ENCODE results near the gene OR10A3. TPM values are rescaled to one million over a fixed set of nuclear protein-coding genes. Genes with fewer than 3 reads are reported as not detected.
"Not testable (repeated sequence)": the region's sequence is repeated elsewhere in the genome, so short reads cannot be mapped to it uniquely, and the experiment has no call there.

OR10A3 gene
- under 0.01 TPM in 1 of 2 replicates, not detected in the other for total RNA-seq (2012; rRNA removed)

GRCh38 chr11:7941608-7942007 lies at the start of gene OR10A3:
Gene OR10A3 (minus strand): TSS chr11:7941708. CDS start chr11:7939520, 2,188 bp downstream.
- Histone ChIP-seq H3K9ac (ENCODE audit: low read depth, low read length) (no peak within 1 kb of the TSS), H3K4me2 (ENCODE audit: low read length) (no peak within 1 kb of the TSS), H3K9me3 (replicated peaks; ENCODE audit: low read length) (peaks cover 8% of the 10 kb centered on the region), H3K36me3 (ENCODE audit: insufficient read depth, low read length) (no peaks in the 10 kb centered on the region), H3K27me3 (ENCODE audit: control insufficient read depth, insufficient read depth, low read length) (no peaks in the 10 kb centered on the region), H3K4me3 (ENCODE audit: low read length) (no peak within 1 kb of the TSS), H3K4me1 (ENCODE audit: control insufficient read depth, insufficient read depth, low read length) (no peaks in the 10 kb centered on the region)

- peak overlapping the region; percentile 89 for H3K9ac ChIP-seq (ENCODE audit: low read depth, low read length)
- H3K9me3 ChIP-seq (replicated peaks; ENCODE audit: low read length); H3K27me3 ChIP-seq (ENCODE audit: control insufficient read depth, insufficient read depth, low read length): not testable (repeated sequence)
- H3K4me2 ChIP-seq (ENCODE audit: low read length), result peak overlapping the region; percentile 79
- H3K36me3 ChIP-seq (ENCODE audit: insufficient read depth, low read length), result peaks cover 28% of the 10 kb centered on the region
- H3K4me3 ChIP-seq (ENCODE audit: low read length), result peak overlapping the region; percentile 91
- peaks cover 31% of the 10 kb centered on the region for H3K4me1 ChIP-seq (ENCODE audit: control insufficient read depth, insufficient read depth, low read length)
Measured at GRCh38 chr11:7987560-7987883, 46.0 kb upstream of the OR10A3 start.

- H3K4me1 ChIP-seq (ENCODE audit: control insufficient read depth, insufficient read depth, low read length), result peaks cover 31% of the 10 kb centered on the region
- H3K4me3 ChIP-seq (ENCODE audit: low read length), result peak within 1 kb of the TSS; percentile 91
- no peaks in the 10 kb centered on the region for H3K9me3 ChIP-seq (replicated peaks; ENCODE audit: low read length)
- peak within 1 kb of the TSS; percentile 89 for H3K9ac ChIP-seq (ENCODE audit: low read depth, low read length)
- peaks cover 22% of the 10 kb centered on the region for H3K36me3 ChIP-seq (ENCODE audit: insufficient read depth, low read length)
- H3K27me3 ChIP-seq (ENCODE audit: control insufficient read depth, insufficient read depth, low read length), result no peaks in the 10 kb centered on the region
- H3K4me2 ChIP-seq (ENCODE audit: low read length), result peak within 1 kb of the TSS; percentile 83
Measured at GRCh38 chr11:7986768-7987559, 45.5 kb upstream of the OR10A3 start, which contains the start of gene EIF3F. Gene EIF3F (plus strand): TSS chr11:7987337. CDS start chr11:7987353, 16 bp downstream.

- peaks cover 4% of the 10 kb centered on the region for H3K36me3 ChIP-seq (ENCODE audit: insufficient read depth, low read length)
- no peak overlapping the region for H3K4me3 ChIP-seq (ENCODE audit: low read length)
- no peaks in the 10 kb centered on the region for H3K9me3 ChIP-seq (replicated peaks; ENCODE audit: low read length)
- no peak overlapping the region for H3K4me2 ChIP-seq (ENCODE audit: low read length)
- no peaks in the 10 kb centered on the region for H3K27me3 ChIP-seq (ENCODE audit: control insufficient read depth, insufficient read depth, low read length)
- H3K4me1 ChIP-seq (ENCODE audit: control insufficient read depth, insufficient read depth, low read length), result peaks cover 23% of the 10 kb centered on the region
- no peak overlapping the region for H3K9ac ChIP-seq (ENCODE audit: low read depth, low read length)
Measured at GRCh38 chr11:7983832-7984590, 42.5 kb upstream of the OR10A3 start.

GRCh38 chr11:7982582-7983119 lies 41.1 kb upstream of the OR10A3 start:
- H3K27me3 ChIP-seq (ENCODE audit: control insufficient read depth, insufficient read depth, low read length), result no peaks in the 10 kb centered on the region
- H3K36me3 ChIP-seq (ENCODE audit: insufficient read depth, low read length), result no peaks in the 10 kb centered on the region
- H3K4me3 ChIP-seq (ENCODE audit: low read length), result no peak overlapping the region
- no peak overlapping the region for H3K4me2 ChIP-seq (ENCODE audit: low read length)
- H3K9ac ChIP-seq (ENCODE audit: low read depth, low read length), result no peak overlapping the region
- peaks cover 21% of the 10 kb centered on the region for H3K4me1 ChIP-seq (ENCODE audit: control insufficient read depth, insufficient read depth, low read length)
- no peaks in the 10 kb centered on the region for H3K9me3 ChIP-seq (replicated peaks; ENCODE audit: low read length)

- no peaks in the 10 kb centered on the region for H3K27me3 ChIP-seq (ENCODE audit: control insufficient read depth, insufficient read depth, low read length)
- H3K9ac ChIP-seq (ENCODE audit: low read depth, low read length), result no peak overlapping the region
- no peaks in the 10 kb centered on the region for H3K36me3 ChIP-seq (ENCODE audit: insufficient read depth, low read length)
- no peak overlapping the region for H3K4me3 ChIP-seq (ENCODE audit: low read length)
- no peaks in the 10 kb centered on the region for H3K9me3 ChIP-seq (replicated peaks; ENCODE audit: low read length)
- no peak overlapping the region for H3K4me2 ChIP-seq (ENCODE audit: low read length)
- peaks cover 28% of the 10 kb centered on the region for H3K4me1 ChIP-seq (ENCODE audit: control insufficient read depth, insufficient read depth, low read length)
Measured at GRCh38 chr11:7981619-7982157, 40.2 kb upstream of the OR10A3 start.

GRCh38 chr11:7977232-7977917 lies 35.9 kb upstream of the OR10A3 start:
- Histone ChIP-seq H3K9ac (ENCODE audit: low read depth, low read length) (peak overlapping the region; percentile 67), H3K36me3 (ENCODE audit: insufficient read depth, low read length) (no peaks in the 10 kb centered on the region), H3K27me3 (ENCODE audit: control insufficient read depth, insufficient read depth, low read length) (no peaks in the 10 kb centered on the region), H3K4me2 (ENCODE audit: low read length) (peak overlapping the region; percentile 71), H3K4me3 (ENCODE audit: low read length) (peak overlapping the region; percentile 13), H3K4me1 (ENCODE audit: control insufficient read depth, insufficient read depth, low read length) (peaks cover 37% of the 10 kb centered on the region), H3K9me3 (replicated peaks; ENCODE audit: low read length) (no peaks in the 10 kb centered on the region)

GRCh38 chr11:7974668-7975067 lies 33.2 kb upstream of the OR10A3 start:
- no peak overlapping the region for H3K4me2 ChIP-seq (ENCODE audit: low read length)
- H3K36me3 ChIP-seq (ENCODE audit: insufficient read depth, low read length), result no peaks in the 10 kb centered on the region
- no peak overlapping the region for H3K4me3 ChIP-seq (ENCODE audit: low read length)
- H3K9ac ChIP-seq (ENCODE audit: low read depth, low read length), result no peak overlapping the region
- H3K27me3 ChIP-seq (ENCODE audit: control insufficient read depth, insufficient read depth, low read length), result no peaks in the 10 kb centered on the region
- peaks cover 43% of the 10 kb centered on the region for H3K4me1 ChIP-seq (ENCODE audit: control insufficient read depth, insufficient read depth, low read length)
- no peaks in the 10 kb centered on the region for H3K9me3 ChIP-seq (replicated peaks; ENCODE audit: low read length)

GRCh38 chr11:7973011-7973410 lies 31.5 kb upstream of the OR10A3 start:
- Histone ChIP-seq H3K9me3 (replicated peaks; ENCODE audit: low read length) (no peaks in the 10 kb centered on the region), H3K9ac (ENCODE audit: low read depth, low read length) (peak overlapping the region; percentile 45), H3K4me1 (ENCODE audit: control insufficient read depth, insufficient read depth, low read length) (peaks cover 48% of the 10 kb centered on the region), H3K36me3 (ENCODE audit: insufficient read depth, low read length) (no peaks in the 10 kb centered on the region), H3K4me2 (ENCODE audit: low read length) (no peak overlapping the region), H3K4me3 (ENCODE audit: low read length) (no peak overlapping the region), H3K27me3 (ENCODE audit: control insufficient read depth, insufficient read depth, low read length) (no peaks in the 10 kb centered on the region)

GRCh38 chr11:7971846-7972245 lies 30.3 kb upstream of the OR10A3 start:
- Histone ChIP-seq H3K4me3 (ENCODE audit: low read length) (no peak overlapping the region), H3K9ac (ENCODE audit: low read depth, low read length) (no peak overlapping the region), H3K36me3 (ENCODE audit: insufficient read depth, low read length) (no peaks in the 10 kb centered on the region), H3K27me3 (ENCODE audit: control insufficient read depth, insufficient read depth, low read length) (no peaks in the 10 kb centered on the region), H3K4me2 (ENCODE audit: low read length) (no peak overlapping the region), H3K4me1 (ENCODE audit: control insufficient read depth, insufficient read depth, low read length) (peaks cover 50% of the 10 kb centered on the region), H3K9me3 (replicated peaks; ENCODE audit: low read length) (no peaks in the 10 kb centered on the region)

Data from skeletal muscle satellite cell (primary cell).